Activated CD4-positive, alpha-beta T cell treated with anti-CD3 and anti-CD28 coated beads, Interleukin-2, amount 50 U/mL, for 48 hours (primary cell): ENCODE results near the gene CSNK2A2.

Experiments used
- DNase-seq, 2 experiments: peaks; one replicate each; pipeline ENCODE4 v3.0.0-alpha.2; 2020

Gene CSNK2A2

GRCh38 chr16:58198803-58199411, 1.0 kb upstream of the CSNK2A2 start:
- DNase-seq: no peak

- DNase-seq: peak in 1 of 2 experiments; percentile 17
Observed at GRCh38 chr16:58197314-58198012, 443 bp downstream of the CSNK2A2 start.

GRCh38 chr16:58196898-58197313, 1.0 kb downstream of the CSNK2A2 start:
- DNase-seq: no peak

- no peak for DNase-seq
Observed at GRCh38 chr16:58195771-58196170, 2.1 kb downstream of the CSNK2A2 start.

- DNase-seq: no peak
Observed at GRCh38 chr16:58195344-58195743, 2.6 kb downstream of the CSNK2A2 start.

- no peak for DNase-seq
Observed at GRCh38 chr16:58194790-58195189, 3.1 kb downstream of the CSNK2A2 start.

GRCh38 chr16:58187665-58188421, 10.1 kb downstream of the CSNK2A2 start:
- DNase-seq: no peak

- DNase-seq: no peak
Observed at GRCh38 chr16:58187092-58187491, 10.8 kb downstream of the CSNK2A2 start.

GRCh38 chr16:58186176-58186944, 11.5 kb downstream of the CSNK2A2 start:
- DNase-seq: no peak

- no peak for DNase-seq
Observed at GRCh38 chr16:58177353-58177710, 20.6 kb downstream of the CSNK2A2 start.

GRCh38 chr16:58176608-58177352, 21.1 kb downstream of the CSNK2A2 start:
- DNase-seq: no peak

GRCh38 chr16:58170223-58170622, 27.7 kb downstream of the CSNK2A2 start:
- DNase-seq: no peak

- no peak for DNase-seq
Observed at GRCh38 chr16:58160855-58161254, 37.1 kb downstream of the CSNK2A2 start.

GRCh38 chr16:58158725-58159124, 39.2 kb downstream of the CSNK2A2 start:
- no peak for DNase-seq

GRCh38 chr16:58157951-58158540, 39.9 kb downstream of the CSNK2A2 start:
- DNase-seq: no peak

GRCh38 chr16:58157239-58157638, 40.7 kb downstream of the CSNK2A2 start:
- DNase-seq: no peak

GRCh38 chr16:58155839-58156238, 42.1 kb downstream of the CSNK2A2 start:
- no peak for DNase-seq

GRCh38 chr16:58154345-58154744, 43.6 kb downstream of the CSNK2A2 start:
- DNase-seq: no peak

GRCh38 chr16:58152246-58152868, 45.5 kb downstream of the CSNK2A2 start:
- DNase-seq: no peak

GRCh38 chr16:58148526-58148925, 49.4 kb downstream of the CSNK2A2 start:
- DNase-seq: no peak

- DNase-seq: no peak
Observed at GRCh38 chr16:58148099-58148498, 49.8 kb downstream of the CSNK2A2 start.

- no peak for DNase-seq
Observed at GRCh38 chr16:58138852-58139251, 59.1 kb downstream of the CSNK2A2 start.
